Measurements from ENCODE around the gene NEXMIF. TPM values are rescaled to one million over a fixed set of nuclear protein-coding genes. Genes with fewer than 3 reads are reported as not detected.

The NEXMIF gene
- total RNA-seq, 2 experiments from 2014 or later: not detected

GRCh38 chrX:74781507-74782034 lies 143.7 kb downstream of the NEXMIF start:
- BruUV-seq (replicated peaks): no TSS peak
- Histone ChIP-seq H3K4me3 (ENCODE audit: low read depth, low read length, poor library complexity, severe bottlenecking) (no peak overlapping the region), H3K4me2 (ENCODE audit: low read length) (no peak overlapping the region), H2AFZ (ENCODE audit: low read length) (no peak overlapping the region), H3K79me2 (ENCODE audit: insufficient read depth, low read depth, low read length) (no peaks in the 10 kb centered on the region), H3K27ac (ENCODE audit: low read depth, low read length, poor library complexity, severe bottlenecking) (no peak overlapping the region), H4K20me1 (ENCODE audit: insufficient read depth, low read length) (no peaks in the 10 kb centered on the region), H3K9me2 (ENCODE audit: insufficient read depth, low read length) (no peaks in the 10 kb centered on the region), H3K4me1 (ENCODE audit: insufficient read depth, low read length, poor library complexity, severe bottlenecking) (no peaks in the 10 kb centered on the region), H3K36me3 (ENCODE audit: insufficient read depth, low read length) (no peaks in the 10 kb centered on the region), H3K9me3 (ENCODE audit: low read length) (no peaks in the 10 kb centered on the region)
- intact Hi-C loops (cut with micrococcal nuclease; ENCODE audit: unreplicated experiment): no loop called here
- ChIA-PET POLR2A (no interaction called here), CTCF (ENCODE audit: unreplicated experiment) (no interaction called here)
- no peak for TF ChIP-seq EZH2phosphoT487 (IDR thresholded peaks at IDR 0.05; ENCODE audit: borderline replicate concordance, low read depth, low read length)
- no peak for TF ChIP-seq CTCF (conservative IDR thresholded peaks at IDR 0.05; ENCODE audit: low read length)
- DNase-seq (ENCODE audit: low spot score): no peak

DNA sequence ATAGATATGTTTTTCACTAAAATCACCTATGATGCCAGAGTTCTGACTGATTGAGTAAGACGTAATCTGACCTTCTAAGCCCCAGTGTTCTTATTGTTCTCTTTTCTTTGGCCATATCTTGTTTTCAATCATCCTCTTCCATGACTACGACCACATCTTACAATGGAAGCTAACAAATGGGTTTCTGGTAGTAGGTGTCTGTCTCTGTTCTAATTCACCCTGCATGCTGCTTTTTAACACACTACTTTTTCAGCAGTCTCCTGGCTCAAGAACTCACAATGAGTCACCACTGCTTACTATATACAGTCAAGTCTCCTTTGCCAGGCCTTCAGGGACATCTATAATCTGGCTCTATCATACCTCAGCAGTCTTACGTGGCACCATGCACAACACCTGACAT lies 146.1 kb downstream of the NEXMIF start:
- Histone ChIP-seq H2AFZ (ENCODE audit: low read length) (no peak overlapping the region), H3K4me2 (ENCODE audit: low read length) (no peak overlapping the region), H3K4me3 (ENCODE audit: low read depth, low read length, poor library complexity, severe bottlenecking) (no peak overlapping the region), H3K4me1 (ENCODE audit: insufficient read depth, low read length, poor library complexity, severe bottlenecking) (no peaks in the 10 kb centered on the region), H3K27ac (ENCODE audit: low read depth, low read length, poor library complexity, severe bottlenecking) (no peak overlapping the region), H3K9me2 (ENCODE audit: insufficient read depth, low read length) (no peaks in the 10 kb centered on the region), H4K20me1 (ENCODE audit: insufficient read depth, low read length) (no peaks in the 10 kb centered on the region), H3K9me3 (ENCODE audit: low read length) (no peaks in the 10 kb centered on the region), H3K79me2 (ENCODE audit: insufficient read depth, low read depth, low read length) (no peaks in the 10 kb centered on the region), H3K36me3 (ENCODE audit: insufficient read depth, low read length) (no peaks in the 10 kb centered on the region)
- ChIA-PET POLR2A (no interaction called here), CTCF (ENCODE audit: unreplicated experiment) (no interaction called here)
- TF ChIP-seq CTCF (conservative IDR thresholded peaks at IDR 0.05; ENCODE audit: low read length): no peak
- TF ChIP-seq EZH2phosphoT487 (IDR thresholded peaks at IDR 0.05; ENCODE audit: borderline replicate concordance, low read depth, low read length): no peak
- no TSS peak for BruUV-seq (replicated peaks)
- intact Hi-C loops (cut with micrococcal nuclease; ENCODE audit: unreplicated experiment): no loop called here
- no peak for DNase-seq (ENCODE audit: low spot score)

DNA sequence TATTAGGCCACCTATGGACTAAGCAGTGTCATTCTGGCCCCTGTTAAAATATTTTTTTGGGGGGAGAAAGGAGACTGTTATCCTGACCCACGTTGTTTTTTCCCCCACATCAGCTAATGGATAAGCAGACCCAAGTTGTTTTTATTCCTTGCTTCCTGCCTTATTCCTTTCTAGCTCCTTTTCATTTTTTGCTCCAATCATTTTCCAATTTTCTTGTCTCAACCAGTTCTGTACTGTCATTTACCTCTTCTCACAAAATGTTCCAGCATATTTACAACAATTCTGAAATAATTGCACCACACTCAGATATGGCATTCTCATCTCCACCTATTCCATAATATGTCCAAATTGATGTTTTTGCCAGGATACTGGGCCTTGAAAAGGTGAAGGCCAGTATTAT lies 150.3 kb downstream of the NEXMIF start:
- ChIA-PET POLR2A (no interaction called here), CTCF (ENCODE audit: unreplicated experiment) (no interaction called here)
- Histone ChIP-seq H3K27ac (ENCODE audit: low read depth, low read length, poor library complexity, severe bottlenecking) (no peak overlapping the region), H3K79me2 (ENCODE audit: insufficient read depth, low read depth, low read length) (no peaks in the 10 kb centered on the region), H2AFZ (ENCODE audit: low read length) (no peak overlapping the region), H3K4me2 (ENCODE audit: low read length) (no peak overlapping the region), H3K4me3 (ENCODE audit: low read depth, low read length, poor library complexity, severe bottlenecking) (no peak overlapping the region), H3K4me1 (ENCODE audit: insufficient read depth, low read length, poor library complexity, severe bottlenecking) (no peaks in the 10 kb centered on the region), H3K9me2 (ENCODE audit: insufficient read depth, low read length) (no peaks in the 10 kb centered on the region), H3K9me3 (ENCODE audit: low read length) (no peaks in the 10 kb centered on the region), H3K36me3 (ENCODE audit: insufficient read depth, low read length) (no peaks in the 10 kb centered on the region), H4K20me1 (ENCODE audit: insufficient read depth, low read length) (no peaks in the 10 kb centered on the region)
- TF ChIP-seq EZH2phosphoT487 (IDR thresholded peaks at IDR 0.05; ENCODE audit: borderline replicate concordance, low read depth, low read length) (no peak), CTCF (conservative IDR thresholded peaks at IDR 0.05; ENCODE audit: low read length) (no peak)
- no peak for DNase-seq (ENCODE audit: low spot score)
- intact Hi-C loops (cut with micrococcal nuclease; ENCODE audit: unreplicated experiment): no loop called here
- no TSS peak for BruUV-seq (replicated peaks)
